Upper lobe of left lung (tissue), 4 donors: Measurements from ENCODE around the gene CHAF1A.
A peak's percentile ranks its signal among the peaks of the same experiment; 100 is the strongest.

Source experiments
- EP300 ChIP-seq, 4 donors: sonication (generic); formaldehyde crosslinking; IDR thresholded peaks; one replicate each; pipeline ENCODE4 v1.5.1; 2017; ENCODE audit warnings: antibody characterized with exemption in 4 of 4, control low read depth in 2 of 4
- POLR2A ChIP-seq, 4 donors: fragments of 450-650 bp; IDR thresholded peaks; one replicate each; pipeline ENCODE4 v1.5.1; 2016 to 2017; ENCODE audit warnings: antibody characterized with exemption in 4 of 4, mild to moderate bottlenecking in 2 of 4
- TF ChIP-seq, protein P1 (sequence below), 6 experiments: fragments of 450-650 bp in 4 of 6; fragments of 200-600 bp in 2 of 6; sonication (generic) in 2 of 6; IDR thresholded peaks; one replicate each; pipeline ENCODE4 v1.5.1; 2016 to 2019; ENCODE audit warnings: antibody characterized with exemption in 6 of 6

DNA sequence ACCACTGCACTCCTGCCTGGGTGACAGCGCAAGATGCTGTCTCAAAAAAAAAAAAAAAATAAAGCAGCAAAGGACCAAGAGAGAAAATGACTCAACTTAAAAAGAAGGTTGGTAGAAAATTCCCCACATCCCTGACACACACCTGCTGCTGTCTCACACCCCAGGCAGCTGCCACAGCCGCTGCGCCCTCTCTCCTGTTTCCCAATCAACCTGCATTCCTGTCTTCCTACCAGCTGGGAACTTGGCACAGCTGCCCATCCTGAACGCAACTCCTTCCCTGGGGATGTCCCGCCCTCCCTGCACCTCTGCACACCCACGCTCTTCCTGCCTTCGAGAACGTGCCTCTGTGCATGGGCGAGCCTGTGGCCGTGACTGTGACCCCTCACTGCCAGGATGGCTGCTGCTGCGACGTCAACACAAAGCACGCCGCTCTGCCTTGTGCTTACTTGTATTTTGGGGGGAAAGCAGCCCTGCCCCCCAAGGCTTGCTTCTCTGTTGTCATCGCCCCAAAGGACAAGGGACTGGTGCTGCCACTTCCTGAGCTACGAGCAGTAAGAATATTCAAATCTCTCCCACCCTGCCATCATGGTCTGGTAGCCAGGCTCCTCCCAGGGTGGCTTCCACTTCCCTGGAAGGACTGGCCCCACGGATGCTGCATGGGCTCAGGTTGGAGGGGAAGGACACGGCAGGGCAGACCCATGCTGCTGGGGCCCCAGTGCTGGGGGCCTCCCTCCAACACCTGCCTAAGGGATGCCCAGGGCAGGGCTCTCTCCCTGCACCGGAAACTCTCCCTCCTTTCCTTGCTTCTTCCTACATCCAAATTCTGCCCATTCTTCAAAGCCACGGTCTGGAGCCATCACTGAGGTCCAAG is 22.8 kb upstream of the CHAF1A start:
- TF ChIP-seq EP300 (IDR thresholded peaks at IDR 0.05): no peak
- TF ChIP-seq, protein P1, sequence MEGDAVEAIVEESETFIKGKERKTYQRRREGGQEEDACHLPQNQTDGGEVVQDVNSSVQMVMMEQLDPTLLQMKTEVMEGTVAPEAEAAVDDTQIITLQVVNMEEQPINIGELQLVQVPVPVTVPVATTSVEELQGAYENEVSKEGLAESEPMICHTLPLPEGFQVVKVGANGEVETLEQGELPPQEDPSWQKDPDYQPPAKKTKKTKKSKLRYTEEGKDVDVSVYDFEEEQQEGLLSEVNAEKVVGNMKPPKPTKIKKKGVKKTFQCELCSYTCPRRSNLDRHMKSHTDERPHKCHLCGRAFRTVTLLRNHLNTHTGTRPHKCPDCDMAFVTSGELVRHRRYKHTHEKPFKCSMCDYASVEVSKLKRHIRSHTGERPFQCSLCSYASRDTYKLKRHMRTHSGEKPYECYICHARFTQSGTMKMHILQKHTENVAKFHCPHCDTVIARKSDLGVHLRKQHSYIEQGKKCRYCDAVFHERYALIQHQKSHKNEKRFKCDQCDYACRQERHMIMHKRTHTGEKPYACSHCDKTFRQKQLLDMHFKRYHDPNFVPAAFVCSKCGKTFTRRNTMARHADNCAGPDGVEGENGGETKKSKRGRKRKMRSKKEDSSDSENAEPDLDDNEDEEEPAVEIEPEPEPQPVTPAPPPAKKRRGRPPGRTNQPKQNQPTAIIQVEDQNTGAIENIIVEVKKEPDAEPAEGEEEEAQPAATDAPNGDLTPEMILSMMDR (IDR thresholded peaks at IDR 0.05): peak in 1 of 6 experiments; percentile 18
- TF ChIP-seq POLR2A (IDR thresholded peaks at IDR 0.05): no peak
